ENCODE results near the gene STK24.

Gene STK24

DNA sequence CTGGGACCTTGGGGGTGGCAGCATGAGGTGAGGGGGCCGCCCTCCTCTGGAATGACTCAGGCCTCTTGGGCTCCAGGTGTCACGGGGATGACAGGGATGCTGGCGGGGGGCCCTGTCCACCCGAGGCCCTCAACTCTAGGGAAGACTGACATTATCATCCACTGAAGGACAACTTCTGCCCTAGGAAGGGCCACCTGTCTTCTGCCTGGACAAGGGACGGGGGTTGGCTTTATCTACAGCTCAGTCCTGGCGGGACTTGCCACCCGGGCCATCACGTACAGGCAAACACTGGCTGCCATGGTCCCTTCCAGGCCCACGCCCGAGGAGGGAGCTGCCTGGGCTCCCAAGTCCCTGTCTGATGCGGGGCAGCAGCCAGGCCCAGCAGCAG is 130.7 kb downstream of the STK24 start:
- no peak for DNase-seq

DNA sequence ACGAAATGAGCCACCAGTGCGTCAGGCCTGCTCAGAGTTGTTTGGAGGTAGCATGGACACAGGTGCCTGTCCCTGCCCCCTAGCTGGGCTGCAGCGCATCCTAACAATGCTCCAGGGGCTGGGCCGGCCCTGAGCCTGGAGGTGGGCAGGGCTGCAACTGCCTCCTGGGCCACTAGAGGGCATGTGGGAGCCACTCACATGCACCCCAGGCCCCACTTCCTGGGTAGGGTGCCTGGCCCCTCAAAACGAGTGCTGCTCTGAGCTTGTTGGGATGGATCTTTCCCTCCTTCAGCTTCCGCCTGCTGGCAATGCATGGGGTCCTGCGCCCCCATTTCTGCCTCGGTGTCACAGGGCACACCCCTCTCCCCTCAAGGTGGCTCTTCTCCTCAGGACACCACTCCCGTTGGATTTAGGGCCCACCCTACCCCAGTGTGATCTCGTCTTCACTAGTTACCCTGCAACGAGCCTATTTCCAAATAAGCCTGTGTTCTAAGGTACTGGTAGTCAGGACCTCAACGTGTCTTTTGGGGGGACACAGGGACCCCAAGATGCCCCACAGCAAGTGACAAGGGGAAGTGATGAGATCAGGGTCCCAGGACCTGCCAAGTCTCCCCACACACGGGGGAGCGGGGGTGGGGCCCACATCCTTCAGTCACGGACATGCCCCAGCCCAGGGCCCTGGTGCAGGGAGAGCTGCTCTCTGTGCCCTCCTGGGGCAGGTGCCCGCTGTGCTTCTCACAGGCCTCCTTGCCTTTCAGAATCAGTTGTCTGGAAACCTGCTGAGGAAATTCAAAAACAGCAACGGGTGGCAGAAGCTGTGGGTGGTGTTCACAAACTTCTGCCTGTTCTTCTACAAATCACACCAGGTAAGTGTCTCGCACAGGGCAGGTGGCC is 131.3 kb downstream of the STK24 start:
- DNase-seq = peak; percentile 88

DNA sequence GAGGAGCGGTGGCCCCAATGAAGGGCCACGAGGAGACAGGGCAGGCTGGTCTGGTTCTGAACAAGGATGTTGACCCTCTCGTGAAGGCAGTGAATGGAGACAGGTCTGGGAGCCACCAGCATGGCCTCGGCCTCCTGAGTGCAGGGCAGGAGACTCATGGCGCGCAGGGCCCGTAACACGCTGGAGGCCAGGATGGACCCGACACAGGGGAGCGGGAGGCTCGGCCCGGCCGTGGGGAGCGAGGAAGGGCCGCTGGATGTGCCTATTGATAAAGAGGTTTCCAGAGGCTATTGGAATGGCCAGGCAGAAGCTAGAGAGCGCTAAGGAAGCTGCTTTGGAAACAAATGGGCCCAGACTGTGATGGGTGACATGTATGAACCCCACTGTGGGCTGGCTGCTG is 132.5 kb downstream of the STK24 start:
- DNase-seq = no peak

DNA sequence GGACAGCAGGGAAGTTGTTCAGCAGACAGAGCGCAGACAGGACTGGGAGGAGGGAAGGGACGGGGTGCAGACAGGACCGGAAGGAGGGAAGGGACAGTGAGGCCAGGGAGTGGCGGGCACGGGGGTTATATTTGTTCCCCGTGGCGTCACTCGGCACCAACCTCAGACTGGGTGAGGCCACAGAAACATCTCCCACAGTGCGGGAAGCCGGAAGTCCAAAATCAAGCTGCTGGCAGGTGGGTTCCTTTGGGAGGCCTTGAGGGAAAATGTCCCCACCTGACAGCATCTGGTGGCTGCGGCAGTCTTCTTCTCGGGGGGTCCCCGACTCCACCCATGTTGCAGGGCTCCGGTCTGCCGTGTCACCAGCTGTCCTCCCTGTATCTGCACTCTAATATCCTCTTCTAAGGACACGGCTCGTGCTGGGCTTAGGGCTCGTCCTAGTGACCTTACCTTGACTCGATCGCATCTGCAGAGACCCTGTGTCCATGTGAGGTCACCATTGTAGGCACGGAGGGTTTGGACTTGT is 133.0 kb downstream of the STK24 start:
- no peak for DNase-seq

DNA sequence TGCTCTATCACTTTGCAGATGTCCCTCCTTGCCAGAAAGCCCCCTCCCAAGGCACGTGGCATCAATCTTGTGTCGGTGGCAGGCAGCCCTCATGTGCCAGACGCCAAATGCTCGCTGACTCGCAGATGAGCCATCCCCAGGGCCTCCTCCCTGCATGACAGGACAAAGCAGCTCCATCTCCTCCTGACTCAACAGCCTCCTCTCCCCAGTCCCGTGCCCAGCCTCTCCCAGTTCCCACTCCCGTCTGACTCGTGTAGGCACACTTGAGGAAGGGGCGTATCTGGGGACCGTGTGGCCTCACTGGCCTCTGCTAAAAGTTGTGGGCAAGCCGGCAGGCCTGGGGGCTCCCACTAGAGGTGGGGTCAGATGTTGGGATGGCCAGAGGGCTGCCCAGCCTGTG is 133.6 kb downstream of the STK24 start:
- DNase-seq = no peak

DNA sequence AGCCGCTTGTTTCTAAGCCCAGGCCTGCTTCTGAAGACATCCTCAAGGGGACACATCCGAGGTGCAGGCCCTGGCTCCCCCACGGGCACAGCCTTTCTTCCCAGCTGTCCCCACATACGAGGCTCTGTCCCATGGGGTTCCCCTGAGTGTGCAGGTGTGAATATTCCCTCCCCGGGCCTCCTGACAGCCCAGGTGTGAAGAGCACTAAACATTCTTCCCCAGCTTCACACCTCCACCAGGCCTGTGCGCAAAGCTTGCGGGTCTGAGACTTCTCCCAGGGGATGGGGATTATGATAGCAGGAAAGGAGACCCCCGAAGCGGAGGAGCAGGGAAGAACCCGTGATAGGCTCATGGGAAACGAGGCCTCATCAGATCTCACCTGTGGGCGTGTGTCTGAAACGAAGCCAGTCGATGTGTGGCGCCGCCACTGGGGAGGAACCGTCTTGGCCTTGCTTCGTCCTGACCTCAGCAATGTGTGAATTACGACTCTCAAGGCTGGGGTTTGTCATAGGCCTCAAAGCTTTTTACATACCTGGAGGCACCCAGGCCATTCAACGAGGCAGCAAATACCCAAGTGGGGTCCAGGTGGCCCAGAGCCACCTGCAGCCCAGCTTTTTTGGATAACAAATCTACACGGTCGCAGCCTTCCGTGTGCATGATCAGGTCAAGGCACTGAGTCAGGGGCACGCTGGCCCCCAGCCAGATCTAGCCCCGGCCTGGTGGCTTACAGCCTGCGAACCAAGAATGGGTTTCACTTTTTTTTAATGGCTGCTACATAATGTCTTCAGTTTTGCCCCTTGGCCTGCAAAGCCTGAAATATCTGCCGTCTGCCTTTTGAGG is 134.3 kb downstream of the STK24 start:
- DNase-seq = no peak

DNA sequence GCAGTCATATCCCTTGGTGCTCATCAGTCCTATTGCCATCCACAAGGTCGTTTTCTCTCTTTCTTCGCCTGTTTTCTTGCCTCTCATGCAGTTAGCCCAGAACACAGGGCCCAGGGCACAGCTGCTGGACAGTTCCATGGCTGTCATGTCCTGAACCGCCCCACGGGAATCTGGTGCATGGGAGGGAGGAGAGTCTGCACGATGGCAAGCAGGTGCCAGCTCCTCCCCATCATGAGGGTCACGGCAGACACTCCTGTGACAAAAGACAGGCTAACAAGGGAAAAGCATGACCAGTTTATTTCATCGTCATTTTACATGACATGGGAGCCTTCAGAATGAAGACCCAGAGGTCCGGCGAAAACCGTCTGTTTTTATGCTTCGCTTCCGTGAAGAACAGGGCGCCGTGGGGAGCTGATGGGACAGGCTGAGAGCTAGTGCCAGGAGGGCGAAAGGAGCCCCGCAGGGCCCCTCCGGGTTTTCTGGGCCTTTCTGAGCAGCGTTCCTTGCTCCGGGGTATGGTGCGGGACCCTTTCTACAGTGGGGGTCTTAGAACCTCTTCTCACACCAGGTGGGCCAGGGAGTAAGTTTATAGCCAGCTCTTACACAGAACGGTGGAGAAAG is 135.7 kb downstream of the STK24 start:
- DNase-seq = no peak

DNA sequence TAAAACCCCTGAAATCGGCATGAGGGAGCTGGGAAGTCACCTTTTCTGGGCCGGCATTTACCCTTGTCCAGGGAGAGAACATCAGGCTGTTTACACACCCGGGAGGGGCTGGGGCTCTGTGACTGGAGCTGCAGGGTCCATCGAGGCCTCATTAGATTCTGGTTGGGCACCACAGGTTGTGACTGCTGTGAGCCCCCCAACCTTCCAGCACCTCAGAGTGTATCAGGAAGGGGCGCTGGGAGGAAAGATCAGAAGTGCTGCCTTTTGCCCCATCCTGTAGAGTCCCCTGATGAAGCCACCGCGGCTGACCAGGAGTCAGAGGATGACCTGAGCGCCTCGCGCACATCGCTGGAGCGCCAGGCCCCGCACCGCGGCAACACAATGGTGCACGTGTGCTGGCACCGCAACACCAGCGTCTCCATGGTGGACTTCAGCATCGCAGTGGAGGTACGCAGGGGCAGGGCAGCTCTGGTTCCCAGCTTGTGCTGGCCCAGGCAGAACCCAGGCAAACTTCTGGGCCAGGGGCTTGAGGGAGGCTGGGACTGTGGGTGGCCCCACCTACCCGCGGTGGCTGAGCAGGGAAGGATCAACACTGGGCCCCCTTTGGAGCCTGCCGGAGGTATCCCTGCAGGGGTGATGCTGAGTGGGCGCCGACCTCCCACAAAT is 136.4 kb downstream of the STK24 start:
- no peak for DNase-seq

DNA sequence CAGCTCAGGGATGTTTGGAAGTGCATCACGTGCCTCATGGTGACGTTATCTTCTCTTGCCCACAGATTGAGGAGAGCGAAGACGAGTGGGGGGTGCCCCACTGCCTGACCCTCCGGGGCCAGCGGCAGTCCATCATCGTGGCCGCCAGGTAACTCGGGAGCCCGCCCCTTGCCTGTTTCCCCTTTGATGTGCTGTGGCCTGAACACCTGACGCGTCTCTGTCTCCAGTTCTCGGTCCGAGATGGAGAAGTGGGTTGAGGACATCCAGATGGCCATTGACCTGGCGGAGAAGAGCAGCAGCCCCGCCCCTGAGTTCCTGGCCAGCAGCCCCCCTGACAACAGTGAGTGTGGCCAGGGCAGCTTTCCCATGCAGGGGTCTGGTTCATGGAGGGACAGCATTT is 137.0 kb downstream of the STK24 start:
- no peak for DNase-seq

DNA sequence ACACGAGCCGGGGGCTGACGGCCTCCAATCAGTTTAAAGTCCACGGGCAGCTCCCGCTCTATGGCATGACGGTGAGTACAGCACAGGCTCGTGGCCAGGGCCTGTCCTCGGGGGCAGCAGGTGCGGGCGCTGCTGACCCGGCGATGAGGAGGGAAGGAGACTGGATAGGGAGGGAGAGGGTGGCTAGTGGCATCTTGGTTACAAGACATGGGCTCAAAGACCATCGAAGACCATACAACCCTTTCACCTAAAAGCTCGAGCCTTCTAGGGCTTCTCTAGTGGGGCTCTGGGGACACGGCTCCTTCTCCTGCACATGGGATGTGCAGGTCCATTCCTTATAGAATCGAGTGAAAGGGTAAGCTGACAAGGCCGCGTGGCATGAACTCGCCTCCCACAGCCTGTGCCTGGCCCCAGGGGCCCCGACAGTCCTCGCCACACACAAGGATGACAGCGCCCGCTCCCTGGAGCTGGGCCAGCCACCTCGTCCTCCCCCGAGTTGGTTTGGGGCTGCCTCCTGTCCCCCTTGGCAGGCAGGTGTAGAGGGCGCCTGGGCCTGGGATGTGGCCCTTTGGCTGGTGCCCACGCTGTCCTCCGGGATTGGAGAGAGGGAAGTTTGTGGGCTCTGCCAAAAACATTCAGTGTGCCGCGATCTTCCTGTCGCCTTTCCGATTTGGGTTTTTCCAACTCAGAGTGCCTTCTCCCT is 137.6 kb downstream of the STK24 start:
- DNase-seq = no peak

DNA sequence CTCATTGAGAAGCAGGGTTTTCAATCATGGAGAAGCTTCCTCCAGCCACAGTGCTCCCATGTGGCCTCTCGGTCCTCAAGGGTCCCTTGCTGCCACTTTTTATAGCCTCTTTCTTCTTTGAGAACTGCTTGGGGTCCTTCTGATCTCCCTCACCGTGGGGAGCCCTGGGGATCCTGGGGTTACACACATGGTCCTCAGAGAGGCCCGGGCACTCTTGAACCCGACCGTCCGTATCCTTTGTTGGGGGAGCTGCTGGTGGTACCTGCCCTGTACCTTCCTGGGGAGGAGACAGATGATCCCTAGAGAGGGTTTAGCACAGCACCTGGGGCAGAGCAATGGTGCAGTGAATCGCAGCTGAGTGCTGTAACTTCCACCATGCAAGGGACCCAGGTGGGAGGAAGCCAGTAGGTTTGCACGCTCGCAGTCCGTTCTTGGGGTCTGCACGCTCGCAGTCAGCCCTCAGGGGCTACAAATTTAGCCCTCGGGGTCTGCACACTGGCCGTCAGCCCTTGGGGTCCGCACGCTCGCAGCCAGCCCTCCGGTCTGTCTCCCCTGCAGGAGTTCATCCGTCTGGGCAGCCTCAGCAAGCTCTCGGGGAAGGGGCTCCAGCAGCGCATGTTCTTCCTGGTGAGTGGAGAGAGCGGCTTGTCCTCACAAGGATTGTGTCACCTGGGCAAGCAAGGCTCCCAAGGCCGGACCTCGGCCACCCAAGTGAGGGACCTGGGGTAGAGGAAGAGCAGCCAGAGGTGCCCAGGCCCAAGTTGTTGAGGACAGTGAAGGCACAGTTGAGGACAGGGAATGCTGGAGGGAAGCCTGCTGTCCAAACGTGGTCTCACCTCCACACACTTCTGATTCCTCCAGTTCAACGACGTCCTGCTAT is 138.4 kb downstream of the STK24 start:
- no peak for DNase-seq

DNA sequence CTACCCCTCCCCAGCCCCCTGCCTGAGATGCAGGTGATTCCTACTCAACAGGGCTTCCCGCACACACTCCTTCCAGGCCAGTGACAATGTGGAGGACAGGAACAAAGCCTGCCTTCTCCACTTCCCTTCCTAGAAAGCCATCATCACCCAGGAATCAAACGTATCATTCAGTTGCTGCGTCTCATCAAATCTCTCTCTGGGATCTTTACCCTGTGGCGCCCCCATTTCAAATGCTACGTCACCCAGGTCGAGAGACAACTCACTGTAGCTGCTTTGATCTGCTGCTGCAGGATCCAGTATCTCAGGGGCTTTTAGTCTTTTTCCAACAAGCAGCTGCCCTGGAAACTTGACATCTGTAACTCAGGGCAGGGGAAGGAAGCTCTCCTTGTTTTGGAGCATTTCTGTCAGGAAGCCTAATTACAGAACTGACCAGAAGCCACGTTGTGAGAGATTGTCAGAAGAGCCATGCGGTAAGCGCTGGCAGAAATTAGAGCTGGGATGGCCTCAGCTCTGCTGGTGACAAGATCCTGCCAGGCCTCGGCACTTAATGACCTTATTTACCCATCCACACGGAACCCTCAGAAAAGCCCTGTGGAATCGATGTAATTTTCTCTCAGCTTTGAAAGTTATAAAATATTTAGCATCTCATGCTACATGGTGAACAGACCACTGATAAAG is 140.5 kb downstream of the STK24 start:
- DNase-seq = no peak

DNA sequence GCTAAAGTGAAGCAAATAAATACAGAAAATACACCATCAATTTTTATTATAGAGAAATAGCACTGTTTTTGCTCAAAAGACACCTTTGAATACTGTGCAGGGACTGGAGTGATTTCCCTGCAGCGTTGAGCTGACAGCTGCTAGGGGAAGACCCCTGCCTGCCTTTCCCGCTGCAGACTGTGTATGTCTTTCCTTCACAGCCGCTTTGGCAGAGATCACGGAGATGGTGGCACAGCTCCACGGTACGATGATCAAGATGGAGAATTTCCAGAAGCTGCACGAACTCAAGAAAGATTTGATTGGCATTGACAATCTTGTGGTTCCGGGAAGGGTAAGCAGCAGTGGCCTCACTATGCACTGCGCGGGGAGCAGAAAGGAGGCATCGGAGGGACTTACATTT is 141.5 kb downstream of the STK24 start:
- DNase-seq = no peak

DNA sequence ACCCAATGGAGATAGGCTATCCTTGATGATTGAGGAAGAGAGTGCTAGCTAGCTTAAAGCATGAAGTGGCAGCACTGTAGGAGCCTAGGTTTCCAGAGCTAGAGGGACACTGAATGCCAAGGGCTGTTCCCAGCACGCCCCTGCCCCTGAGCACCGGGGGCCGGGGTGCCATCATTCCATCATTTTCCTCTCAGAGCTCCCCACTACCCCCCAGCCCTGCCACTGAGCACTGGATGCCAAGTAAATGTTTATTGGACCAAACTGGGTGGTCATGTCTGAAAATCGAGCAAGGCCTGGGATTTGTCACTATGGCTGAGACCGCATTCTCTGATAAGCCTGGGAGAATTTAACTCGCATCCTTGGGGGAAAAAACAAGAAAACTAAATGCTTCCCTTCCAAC is 142.8 kb downstream of the STK24 start:
- DNase-seq = no peak

DNA sequence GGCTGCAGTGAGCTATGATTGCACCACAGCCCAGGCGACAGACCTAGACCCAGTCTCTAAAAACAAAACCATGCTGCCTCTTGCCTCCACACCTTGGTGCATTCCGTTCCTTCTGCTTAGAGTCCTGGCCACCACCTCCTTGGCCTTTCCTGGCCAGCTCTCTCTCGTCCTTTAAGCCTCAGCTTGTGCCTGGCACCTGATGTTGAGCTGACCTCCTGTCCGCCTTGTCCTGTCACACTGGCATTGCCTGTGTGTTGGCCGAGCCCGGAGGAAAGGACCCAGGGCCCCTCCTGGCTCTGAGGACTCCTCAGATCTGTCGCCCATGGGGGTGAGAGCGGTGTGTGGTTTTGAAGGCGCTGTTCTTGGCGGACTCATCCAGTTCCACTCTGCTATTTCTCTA is 143.3 kb downstream of the STK24 start:
- no peak for DNase-seq

DNA sequence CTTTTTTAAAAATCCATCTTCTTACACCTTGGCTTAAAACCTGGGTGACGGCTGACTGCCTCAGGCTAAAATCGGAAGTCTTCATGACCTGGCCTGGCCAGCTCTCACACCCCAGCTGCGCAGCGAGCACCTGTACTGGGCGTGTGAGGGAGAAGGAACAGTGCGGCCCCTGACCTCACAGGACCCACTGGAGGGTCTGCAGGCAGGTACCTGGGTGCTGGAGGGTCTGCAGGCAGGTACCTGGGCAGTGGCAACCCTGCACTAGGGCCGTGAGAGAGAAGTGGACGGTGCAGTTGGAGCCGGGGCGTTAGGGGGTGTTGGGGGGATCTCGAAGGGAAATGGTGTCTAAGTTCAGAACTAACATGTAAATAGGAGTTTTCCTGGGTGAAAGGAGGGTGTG is 144.3 kb downstream of the STK24 start:
- no peak for DNase-seq

DNA sequence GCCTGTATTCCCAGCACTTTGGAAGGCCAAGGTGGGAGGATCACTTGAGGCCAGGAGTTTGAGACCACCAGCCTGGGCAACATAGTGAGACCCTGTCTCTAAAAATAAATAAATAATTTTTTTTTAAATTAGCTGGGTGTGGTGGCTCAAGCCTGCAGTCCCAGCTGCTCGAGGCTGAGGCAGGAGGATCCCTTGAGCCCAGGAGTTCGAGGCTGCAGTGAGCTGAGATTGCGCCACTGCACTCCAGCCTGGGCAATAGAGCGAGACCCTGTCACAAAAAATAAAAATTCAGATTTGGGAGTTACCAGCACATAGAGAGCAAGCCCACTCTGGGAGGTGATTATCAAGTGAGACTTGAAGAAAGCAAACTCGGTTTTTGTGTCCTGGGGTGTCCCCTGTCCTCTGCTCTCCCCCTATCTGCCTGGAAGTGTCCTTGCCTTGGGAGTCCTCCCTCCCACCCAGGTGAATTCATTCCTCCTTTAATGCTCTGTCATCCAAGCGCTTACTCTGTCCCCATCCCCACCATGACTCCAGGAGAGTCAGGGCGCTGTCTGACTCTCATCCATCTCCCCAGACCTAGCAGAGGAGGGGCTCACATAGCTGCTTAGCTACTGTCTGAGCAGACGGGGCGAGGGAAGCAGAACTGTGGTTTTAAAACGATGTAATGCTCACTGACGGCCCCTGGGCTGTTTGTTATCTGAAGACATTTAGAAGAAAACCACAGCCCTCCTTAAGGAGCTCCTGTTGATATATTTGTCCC is 146.8 kb downstream of the STK24 start:
- DNase-seq = no peak

DNA sequence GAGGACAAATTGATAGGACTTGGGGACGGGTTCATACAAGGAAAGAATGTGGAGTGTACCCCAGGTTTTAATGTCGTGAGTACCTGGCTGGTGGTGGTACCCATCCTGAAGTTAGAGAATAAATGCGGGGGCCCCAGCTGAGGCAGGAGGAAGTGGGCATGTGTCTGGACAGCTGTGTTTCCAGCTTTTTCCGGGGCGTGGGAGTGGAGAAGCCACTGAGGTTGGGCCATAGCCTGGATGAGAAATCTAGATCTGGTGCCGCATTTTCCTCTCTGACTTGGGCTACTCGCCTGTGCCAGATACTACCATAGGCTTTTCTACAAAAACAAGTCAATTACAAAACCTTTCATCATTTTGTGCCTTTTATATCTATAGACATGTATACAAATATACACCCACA is 147.4 kb downstream of the STK24 start:
- no peak for DNase-seq

DNA sequence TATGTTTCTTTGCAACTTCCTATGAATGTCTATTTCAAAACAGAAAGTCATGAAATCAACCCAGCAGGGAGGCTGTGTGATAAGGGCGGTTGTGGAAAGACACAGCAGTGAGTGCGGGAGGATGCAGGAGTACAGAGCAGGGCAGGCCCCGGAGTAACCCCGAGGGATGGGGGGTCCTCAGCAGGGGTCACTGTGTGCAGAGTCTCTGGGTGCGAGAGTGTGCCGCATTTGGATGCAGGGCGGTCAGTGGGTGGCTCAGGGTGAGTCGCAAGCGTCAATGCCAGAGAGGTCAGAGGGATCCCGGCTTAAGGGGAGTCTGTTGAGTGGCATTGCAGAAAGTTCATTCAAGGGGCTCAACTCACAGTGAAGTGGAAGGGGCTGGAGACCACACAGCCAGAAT is 147.8 kb downstream of the STK24 start:
- no peak for DNase-seq
